Measurements from ENCODE around the gene ALDH1A3. TPM values are rescaled to one million over a fixed set of nuclear protein-coding genes. Genes with fewer than 3 reads are reported as not detected.

ALDH1A3 gene
- total and polyA plus RNA-seq, 2 of the 13 experiments (the other 11 are each of a cell fraction or from before 2014, with no cell fraction given): not detected

DNA sequence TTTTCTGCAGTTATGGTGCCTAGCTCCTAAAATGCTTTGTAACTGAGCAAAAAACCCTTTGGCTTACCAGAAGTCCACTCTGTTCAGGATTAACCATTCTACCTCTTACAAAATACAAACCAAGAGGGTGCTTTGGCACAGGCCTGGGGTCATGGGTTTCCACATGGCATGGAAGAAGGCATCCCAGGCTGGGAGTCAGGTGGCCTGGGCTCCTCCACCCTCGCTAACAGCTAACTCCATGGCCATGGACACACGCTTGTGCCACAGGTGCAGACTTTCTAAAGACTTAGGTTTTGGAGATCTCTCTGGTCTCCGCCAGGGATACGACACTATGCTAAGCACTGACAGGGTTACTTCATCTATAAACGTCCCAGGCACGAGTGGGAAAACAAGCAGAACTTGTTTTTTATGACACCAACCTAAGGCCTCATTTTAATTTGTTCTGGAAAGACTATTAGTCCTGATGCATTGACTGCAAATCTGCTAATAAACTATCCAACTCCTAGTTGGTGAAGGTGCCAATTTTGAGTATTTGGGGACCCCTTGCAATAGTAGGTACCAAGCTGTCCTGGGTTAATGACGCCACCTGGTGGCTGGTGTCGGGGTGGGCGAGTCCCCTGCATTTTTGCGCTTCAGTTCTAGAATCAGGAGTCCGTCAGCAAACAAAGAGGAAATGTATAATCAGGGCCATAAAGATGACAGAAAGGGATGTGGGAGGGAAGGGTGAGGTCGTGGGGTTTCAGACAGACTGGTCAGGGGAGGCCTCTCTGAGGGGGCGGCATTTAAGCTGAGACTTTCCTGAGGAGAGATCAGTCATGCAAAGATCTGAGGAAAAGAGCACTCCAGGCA, 10.3 kb upstream of the ALDH1A3 start:
- Histone ChIP-seq H3K36me3 (replicated peaks in 1 of 2; ENCODE audit: control insufficient read depth in 1 of 2, insufficient read depth in 2 of 2, low read length in 2 of 2) (no peaks in the 10 kb centered on the region), H3K4me1 (ENCODE audit: insufficient read depth, low read length) (no peaks in the 10 kb centered on the region), H2AFZ (ENCODE audit: low read length) (no peak overlapping the region), H3K79me2 (ENCODE audit: insufficient read depth, low read length) (no peaks in the 10 kb centered on the region), H3K4me3 (replicated peaks in 1 of 3; ENCODE audit: insufficient read depth in 1 of 3, low read depth in 2 of 3, low read length in 3 of 3) (no peak overlapping the region), H4K20me1 (ENCODE audit: insufficient read depth, low read length) (no peaks in the 10 kb centered on the region), H3K4me2 (ENCODE audit: low read depth, low read length) (no peak overlapping the region), H3K27ac (ENCODE audit: extremely low read length, insufficient read depth, low read length) (no peak overlapping the region), H3K27me3 (ENCODE audit: control insufficient read depth in 1 of 2, insufficient read depth in 2 of 2, low read length in 2 of 2) (peaks cover 3 to 29% of the 10 kb centered on the region in 2 experiments; a peak in 3 of 5 replicates), H3K9ac (ENCODE audit: insufficient read depth, low read depth, low read length) (no peak overlapping the region), H3K9me3 (ENCODE audit: low read length) (peaks cover 13% of the 10 kb centered on the region)
- 23% methylated on average over 12 of the region's 13 CpGs for WGBS (ENCODE audit: low lambda C conversion rate)
- DNase-seq (ENCODE audit: low spot score): no peak
- POLR2A ChIA-PET: no interaction called here
- intact Hi-C loops (cut with micrococcal nuclease; ENCODE audit: unreplicated experiment): no loop called here
- no TSS peak for BruUV-seq (replicated peaks)
- in situ Hi-C loops (cut with HindIII; ENCODE audit: extremely low pct_ligation_motif_present, low pct_unique_long_range_greater_than_20kb): no loop called here
- ATAC-seq: no peak
- CTCF ChIA-PET (ENCODE audit: low intra/inter-chr PET ratio, low total read pairs): interaction anchor here (0.9 kb wide), 1 partner anchor 242 kb away, joined by 3 read pairs; no protein-coding TSS in a partner anchor
- no peak for FAIRE-seq
- no peak for TF ChIP-seq HMG20B (CRISPR knock-in tag; conservative IDR thresholded peaks at IDR 0.05)
- TF ChIP-seq, protein P1, sequence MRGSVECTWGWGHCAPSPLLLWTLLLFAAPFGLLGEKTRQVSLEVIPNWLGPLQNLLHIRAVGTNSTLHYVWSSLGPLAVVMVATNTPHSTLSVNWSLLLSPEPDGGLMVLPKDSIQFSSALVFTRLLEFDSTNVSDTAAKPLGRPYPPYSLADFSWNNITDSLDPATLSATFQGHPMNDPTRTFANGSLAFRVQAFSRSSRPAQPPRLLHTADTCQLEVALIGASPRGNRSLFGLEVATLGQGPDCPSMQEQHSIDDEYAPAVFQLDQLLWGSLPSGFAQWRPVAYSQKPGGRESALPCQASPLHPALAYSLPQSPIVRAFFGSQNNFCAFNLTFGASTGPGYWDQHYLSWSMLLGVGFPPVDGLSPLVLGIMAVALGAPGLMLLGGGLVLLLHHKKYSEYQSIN (CRISPR knock-in tag; IDR thresholded peaks at IDR 0.05; ENCODE audit: borderline replicate concordance): no peak
- TF ChIP-seq, protein P2, sequence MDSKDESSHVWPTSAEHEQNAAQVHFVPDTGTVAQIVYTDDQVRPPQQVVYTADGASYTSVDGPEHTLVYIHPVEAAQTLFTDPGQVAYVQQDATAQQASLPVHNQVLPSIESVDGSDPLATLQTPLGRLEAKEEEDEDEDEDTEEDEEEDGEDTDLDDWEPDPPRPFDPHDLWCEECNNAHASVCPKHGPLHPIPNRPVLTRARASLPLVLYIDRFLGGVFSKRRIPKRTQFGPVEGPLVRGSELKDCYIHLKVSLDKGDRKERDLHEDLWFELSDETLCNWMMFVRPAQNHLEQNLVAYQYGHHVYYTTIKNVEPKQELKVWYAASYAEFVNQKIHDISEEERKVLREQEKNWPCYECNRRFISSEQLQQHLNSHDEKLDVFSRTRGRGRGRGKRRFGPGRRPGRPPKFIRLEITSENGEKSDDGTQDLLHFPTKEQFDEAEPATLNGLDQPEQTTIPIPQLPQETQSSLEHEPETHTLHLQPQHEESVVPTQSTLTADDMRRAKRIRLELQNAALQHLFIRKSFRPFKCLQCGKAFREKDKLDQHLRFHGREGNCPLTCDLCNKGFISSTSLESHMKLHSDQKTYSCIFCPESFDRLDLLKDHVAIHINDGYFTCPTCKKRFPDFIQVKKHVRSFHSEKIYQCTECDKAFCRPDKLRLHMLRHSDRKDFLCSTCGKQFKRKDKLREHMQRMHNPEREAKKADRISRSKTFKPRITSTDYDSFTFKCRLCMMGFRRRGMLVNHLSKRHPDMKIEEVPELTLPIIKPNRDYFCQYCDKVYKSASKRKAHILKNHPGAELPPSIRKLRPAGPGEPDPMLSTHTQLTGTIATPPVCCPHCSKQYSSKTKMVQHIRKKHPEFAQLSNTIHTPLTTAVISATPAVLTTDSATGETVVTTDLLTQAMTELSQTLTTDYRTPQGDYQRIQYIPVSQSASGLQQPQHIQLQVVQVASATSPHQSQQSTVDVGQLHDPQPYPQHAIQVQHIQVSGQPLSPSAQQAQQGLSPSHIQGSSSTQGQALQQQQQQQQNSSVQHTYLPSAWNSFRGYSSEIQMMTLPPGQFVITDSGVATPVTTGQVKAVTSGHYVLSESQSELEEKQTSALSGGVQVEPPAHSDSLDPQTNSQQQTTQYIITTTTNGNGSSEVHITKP (CRISPR knock-in tag; IDR thresholded peaks at IDR 0.05; ENCODE audit: low read depth): no peak
- TF ChIP-seq ATM (IDR thresholded peaks at IDR 0.05; ENCODE audit: borderline replicate concordance): no peak
- TF ChIP-seq BRD4 (CRISPR knock-in tag; IDR thresholded peaks at IDR 0.05): no peak
- TF ChIP-seq, protein P3, sequence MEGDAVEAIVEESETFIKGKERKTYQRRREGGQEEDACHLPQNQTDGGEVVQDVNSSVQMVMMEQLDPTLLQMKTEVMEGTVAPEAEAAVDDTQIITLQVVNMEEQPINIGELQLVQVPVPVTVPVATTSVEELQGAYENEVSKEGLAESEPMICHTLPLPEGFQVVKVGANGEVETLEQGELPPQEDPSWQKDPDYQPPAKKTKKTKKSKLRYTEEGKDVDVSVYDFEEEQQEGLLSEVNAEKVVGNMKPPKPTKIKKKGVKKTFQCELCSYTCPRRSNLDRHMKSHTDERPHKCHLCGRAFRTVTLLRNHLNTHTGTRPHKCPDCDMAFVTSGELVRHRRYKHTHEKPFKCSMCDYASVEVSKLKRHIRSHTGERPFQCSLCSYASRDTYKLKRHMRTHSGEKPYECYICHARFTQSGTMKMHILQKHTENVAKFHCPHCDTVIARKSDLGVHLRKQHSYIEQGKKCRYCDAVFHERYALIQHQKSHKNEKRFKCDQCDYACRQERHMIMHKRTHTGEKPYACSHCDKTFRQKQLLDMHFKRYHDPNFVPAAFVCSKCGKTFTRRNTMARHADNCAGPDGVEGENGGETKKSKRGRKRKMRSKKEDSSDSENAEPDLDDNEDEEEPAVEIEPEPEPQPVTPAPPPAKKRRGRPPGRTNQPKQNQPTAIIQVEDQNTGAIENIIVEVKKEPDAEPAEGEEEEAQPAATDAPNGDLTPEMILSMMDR (CRISPR knock-in tag; IDR thresholded peaks at IDR 0.05): peak; percentile 42
- TF ChIP-seq STAG1 (CRISPR knock-in tag; IDR thresholded peaks at IDR 0.05): peak; percentile 17; the same call in 1 of the 2 replicates
